Measurements from ENCODE around the gene IGSF23.
"Not testable (repeated sequence)": the region's sequence is repeated elsewhere in the genome, so short reads cannot be mapped to it uniquely, and the experiment has no call there.

Gene IGSF23

DNA sequence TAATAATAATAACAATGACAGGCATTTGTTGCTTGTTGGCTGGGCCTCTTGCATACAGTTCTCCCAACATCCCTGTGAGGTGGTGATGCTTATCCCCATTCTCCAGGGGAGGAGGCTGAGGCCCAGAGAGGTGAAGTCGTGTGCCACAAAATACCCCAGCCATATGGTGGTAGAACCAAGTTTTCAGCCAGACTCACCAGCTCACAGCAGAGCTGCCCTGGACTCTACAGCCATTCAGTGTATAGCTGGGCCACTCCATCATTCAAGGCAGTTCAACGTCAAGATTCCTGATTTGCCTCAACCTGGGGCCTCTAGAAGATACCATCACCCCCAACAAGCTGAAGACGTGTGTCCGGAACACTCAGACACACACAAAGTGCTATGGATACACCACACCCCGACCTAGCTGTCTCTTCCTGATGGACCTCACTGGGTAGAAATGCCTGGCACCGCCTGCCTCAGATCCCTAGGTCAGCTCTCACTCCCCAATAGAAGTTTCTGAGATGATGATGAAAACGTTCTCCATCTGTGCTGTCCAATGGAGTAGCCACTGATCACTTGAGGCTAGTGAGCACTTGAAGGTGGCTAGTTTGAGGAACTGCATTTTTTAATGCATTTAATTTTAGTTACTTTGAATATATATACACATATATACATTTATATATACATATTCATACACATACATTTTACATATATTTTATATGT lies 53.6 kb downstream of the IGSF23 start:
- no peak for DNase-seq (ENCODE audit: low spot score)

- no peak for DNase-seq (ENCODE audit: low spot score)
Observed at GRCh38 chr19:44668985-44669764, 55.8 kb downstream of the IGSF23 start.

- not testable (repeated sequence) for DNase-seq (ENCODE audit: low spot score)
Observed at GRCh38 chr19:44670027-44670426, 56.7 kb downstream of the IGSF23 start.

GRCh38 chr19:44671400-44671799 lies 58.0 kb downstream of the IGSF23 start, which contains the start of gene CEACAM19:
TSS of gene CEACAM19 (plus strand) at chr19:44671482. CDS start at chr19:44671932, 450 bp downstream.
- no peak for DNase-seq (ENCODE audit: low spot score)

GRCh38 chr19:44672226-44672625 lies 58.9 kb downstream of the IGSF23 start:
- DNase-seq (ENCODE audit: low spot score): no peak

- no peak for DNase-seq (ENCODE audit: low spot score)
Observed at GRCh38 chr19:44673510-44673909, 60.1 kb downstream of the IGSF23 start.

GRCh38 chr19:44675521-44675920 lies 62.2 kb downstream of the IGSF23 start:
- DNase-seq (ENCODE audit: low spot score): no peak

DNA sequence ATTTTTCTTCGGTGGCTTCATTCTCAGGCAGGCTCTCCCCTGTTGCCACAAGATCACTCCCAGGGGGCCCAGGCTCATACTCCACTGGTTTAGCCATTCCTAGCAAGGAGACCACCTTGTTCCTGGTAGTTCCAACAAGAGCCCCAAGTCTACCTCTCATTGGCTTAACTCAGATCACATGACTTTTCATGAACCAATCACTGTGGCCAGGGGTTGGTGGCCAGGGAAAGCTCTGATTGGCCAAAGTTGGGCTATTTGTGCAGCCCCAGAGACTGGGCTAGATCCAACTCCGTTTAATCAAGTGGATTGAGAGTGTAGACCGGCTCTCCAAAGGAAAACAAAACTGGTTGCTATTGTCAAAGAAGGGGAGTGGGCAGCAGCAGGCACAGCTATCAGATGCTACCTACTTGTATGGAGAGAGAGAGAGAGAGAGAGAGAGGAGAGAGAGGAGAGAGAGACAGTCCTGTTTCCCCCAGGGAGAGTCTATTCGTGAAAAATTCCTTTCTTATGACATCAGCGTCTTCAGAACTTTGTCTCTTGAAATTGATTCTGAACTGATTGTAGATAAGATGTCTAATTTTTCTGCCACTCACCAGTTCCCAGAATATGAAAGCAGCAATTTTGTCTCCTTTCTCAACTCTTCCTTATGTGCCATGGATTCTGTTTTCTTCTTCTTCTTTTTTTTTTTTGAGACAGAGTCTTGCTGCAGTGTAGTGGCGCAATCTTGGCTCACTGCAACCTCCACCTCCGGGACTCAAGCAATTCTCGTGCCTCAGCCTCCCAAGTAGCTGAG lies 63.9 kb downstream of the IGSF23 start:
- peak; percentile 72 for DNase-seq (ENCODE audit: low spot score)

DNA sequence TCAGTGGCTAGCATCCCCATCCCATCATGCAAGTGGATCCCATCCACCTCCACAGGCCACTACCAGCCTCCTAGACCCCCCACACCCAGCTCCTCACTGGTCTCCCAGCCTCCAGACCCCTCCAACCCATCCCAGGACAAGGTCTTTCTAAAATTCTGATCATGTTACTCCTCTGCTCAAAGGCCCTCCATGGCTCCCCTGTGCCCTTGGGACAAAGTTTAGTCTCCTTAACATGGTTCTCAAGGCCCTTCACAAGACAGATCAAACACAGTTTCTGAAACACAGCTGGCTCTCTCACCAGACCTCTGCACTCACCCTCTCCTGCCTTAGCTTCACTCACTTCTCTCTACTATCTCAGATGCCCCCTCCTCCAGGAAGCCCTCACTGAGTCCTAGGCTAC lies 67.2 kb downstream of the IGSF23 start:
- DNase-seq (ENCODE audit: low spot score): no peak

DNA sequence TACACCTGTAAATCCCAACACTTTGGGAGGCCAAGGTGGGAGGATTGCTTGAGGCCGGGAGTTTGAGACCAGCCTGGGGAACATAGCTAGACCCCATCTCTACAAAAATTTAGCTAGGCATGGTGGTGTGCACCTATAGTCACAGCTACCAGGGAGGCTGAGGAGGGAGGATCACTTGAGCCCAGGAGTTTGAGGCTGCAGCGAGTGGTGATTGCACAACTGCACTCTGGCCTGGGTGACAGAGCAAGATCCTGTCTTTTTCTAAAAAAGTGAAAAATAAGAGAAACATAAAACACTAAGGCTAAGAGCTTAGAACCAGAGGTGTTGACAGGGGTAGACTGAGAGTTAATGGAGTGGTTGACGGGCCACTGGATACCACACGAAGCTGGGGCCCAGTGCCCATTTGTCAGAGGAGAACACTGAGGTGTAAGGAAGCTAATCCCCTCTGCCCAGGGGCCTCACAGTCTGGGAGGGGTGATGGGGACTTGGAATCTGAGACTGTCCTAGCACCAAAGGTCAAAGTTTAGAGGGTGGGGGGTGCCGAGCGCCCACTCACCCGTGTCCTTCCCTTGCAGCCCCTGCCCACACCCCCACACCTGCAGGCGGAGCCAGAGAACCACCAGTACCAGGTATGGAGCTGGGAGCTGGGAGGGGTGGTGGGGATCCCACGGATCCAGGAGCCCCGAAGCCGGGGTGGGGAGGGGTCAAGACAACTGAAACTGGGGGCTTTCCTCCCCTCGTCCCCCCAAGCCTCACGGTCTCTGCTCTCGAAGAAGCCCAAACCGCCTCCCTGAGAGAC lies 68.8 kb downstream of the IGSF23 start:
- DNase-seq (ENCODE audit: low spot score): no peak

DNA sequence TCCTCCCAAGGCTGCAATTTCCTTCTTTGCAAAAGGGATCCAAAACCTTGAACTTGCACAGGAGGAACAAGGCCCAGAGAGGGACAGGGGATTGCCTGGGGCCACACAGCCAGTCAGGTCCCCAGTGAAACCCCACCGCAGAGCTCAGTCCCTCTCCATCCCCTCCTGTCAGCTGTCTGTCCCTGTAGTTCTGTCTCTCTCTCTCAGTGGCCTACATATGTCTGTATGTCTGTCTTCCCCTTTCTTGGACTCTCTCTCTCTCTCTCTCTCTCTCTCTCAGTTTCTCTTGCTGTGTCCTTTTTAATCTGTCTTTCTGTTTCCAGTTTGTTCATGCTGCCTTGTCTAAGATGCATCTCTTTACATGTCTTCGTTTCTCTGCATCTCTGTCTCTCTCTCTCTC lies 69.4 kb downstream of the IGSF23 start:
- no peak for DNase-seq (ENCODE audit: low spot score)

GRCh38 chr19:44683434-44684210 lies 70.3 kb downstream of the IGSF23 start:
- DNase-seq (ENCODE audit: low spot score): no peak

- not testable (repeated sequence) for DNase-seq (ENCODE audit: low spot score)
Observed at GRCh38 chr19:44684396-44684795, 71.0 kb downstream of the IGSF23 start.

DNA sequence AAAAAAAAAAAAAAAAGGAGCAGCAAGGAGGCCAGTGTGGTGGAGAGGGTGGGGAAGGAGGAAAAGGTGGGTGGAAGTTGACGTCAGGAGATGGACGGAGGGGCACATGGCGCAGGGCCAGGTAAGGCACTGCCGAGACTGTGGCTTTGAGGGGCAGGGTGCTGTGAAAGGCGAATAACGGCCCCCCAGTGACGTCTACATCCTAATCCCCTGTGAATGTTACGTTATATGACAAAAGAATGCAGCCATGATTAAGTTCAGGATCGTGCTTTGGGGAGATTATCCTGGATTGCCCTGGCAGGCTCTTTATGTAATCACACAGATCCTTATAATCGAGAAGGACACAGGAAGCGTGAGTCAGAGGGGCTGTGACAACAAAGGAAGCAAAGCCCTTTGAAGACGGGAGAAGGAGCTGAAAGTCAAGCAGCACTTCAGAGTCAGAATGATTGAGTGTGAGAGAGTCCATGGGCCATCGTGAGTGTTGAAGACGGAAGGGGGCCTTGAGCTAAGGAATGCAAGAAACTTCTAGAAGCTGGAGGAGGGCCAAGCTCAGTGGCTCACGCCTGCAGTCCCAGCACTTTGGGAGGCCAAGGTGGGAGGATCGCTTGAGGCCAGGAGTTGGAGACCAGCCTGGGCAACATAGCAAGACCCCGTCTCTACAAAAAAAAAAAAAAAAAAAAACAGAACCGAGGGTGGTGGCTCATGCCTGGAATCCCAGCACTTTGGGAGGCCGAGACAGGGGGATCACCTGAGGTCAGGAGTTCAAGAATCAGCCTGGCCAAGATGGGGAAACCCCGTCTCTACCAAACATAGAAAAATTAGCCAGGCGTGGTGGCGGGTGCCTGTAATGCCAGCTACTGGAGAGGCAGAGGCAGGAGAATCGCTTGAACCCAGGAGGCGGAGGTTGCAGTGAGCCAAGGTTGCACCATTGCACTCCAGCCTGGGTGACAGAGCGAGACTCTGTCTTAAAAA lies 71.8 kb downstream of the IGSF23 start:
- DNase-seq (ENCODE audit: low spot score): peak; percentile 89

- DNase-seq (ENCODE audit: low spot score): peak; percentile 57
Observed at GRCh38 chr19:44685877-44686276, 72.5 kb downstream of the IGSF23 start.
